Mesodermal cell (in vitro differentiated cells): ENCODE measurements around the gene DTNA.
"Not testable (repeated sequence)": the region's sequence is repeated elsewhere in the genome, so short reads cannot be mapped to it uniquely, and the experiment has no call there.

Experiments
- H3K27ac ChIP-seq: 2 replicates; pipeline ENCODE4 v1.7.0; 2013; ENCODE audit warnings: mild to moderate bottlenecking, low read depth, low read length, moderate library complexity; ENCODE audit not compliant: severe bottlenecking
- H3K36me3 ChIP-seq: 2 replicates; pipeline ENCODE4 v1.7.1; 2013; ENCODE audit warnings: mild to moderate bottlenecking, low read length, moderate library complexity; ENCODE audit not compliant: control insufficient read depth, insufficient read depth
- H3K4me1 ChIP-seq: one replicate; pipeline ENCODE4 v1.7.1; 2013; ENCODE audit warnings: mild to moderate bottlenecking, low read length; ENCODE audit not compliant: insufficient read depth, control insufficient read depth, poor library complexity, severe bottlenecking
- H3K4me3 ChIP-seq: 2 replicates; pipeline ENCODE4 v1.7.0; 2013; ENCODE audit warnings: low read length, control low read depth, mild to moderate bottlenecking; ENCODE audit not compliant: insufficient read depth, poor library complexity, severe bottlenecking; ENCODE audit errors: extremely low read depth
- H3K9me3 ChIP-seq: 2 replicates; pipeline ENCODE4 v1.7.1; 2013; ENCODE audit warnings: mild to moderate bottlenecking, low read length, moderate library complexity; ENCODE audit not compliant: control insufficient read depth
- WGBS, 2 experiments: methylation state at CpG; one replicate each; pipeline ENCODE4 v1.1.5; 2013; ENCODE audit warnings: missing lambda C conversion rate in 2 of 2; ENCODE audit not compliant: insufficient coverage in 2 of 2; 5-methylcytosine and 5-hydroxymethylcytosine counted together

The DTNA gene

GRCh38 chr18:34720220-34720619 lies 10.1 kb downstream of the DTNA start:
- 80 to 100% methylated on average over 1 of the region's 1 CpG for WGBS, 2 experiments
- H3K4me1 ChIP-seq, result no peaks in the 10 kb centered on the region
- H3K27ac ChIP-seq, result no peak overlapping the region
- H3K9me3 ChIP-seq, result peaks cover 4% of the 10 kb centered on the region
- H3K36me3 ChIP-seq, result no peaks in the 10 kb centered on the region
- no peak overlapping the region for H3K4me3 ChIP-seq

GRCh38 chr18:34723143-34723542 lies 13.0 kb downstream of the DTNA start:
- Histone ChIP-seq H3K27ac (no peak overlapping the region), H3K4me1 (no peaks in the 10 kb centered on the region), H3K9me3 (peaks cover 4% of the 10 kb centered on the region), H3K4me3 (no peak overlapping the region), H3K36me3 (no peaks in the 10 kb centered on the region)
- WGBS, 2 experiments, result 100% methylated on average over 1 of the region's 3 CpGs; no CpG with 5 or more reads in 1 of the 2 experiments

- not testable (repeated sequence) for H3K4me3 ChIP-seq, H3K36me3 ChIP-seq, H3K27ac ChIP-seq, H3K4me1 ChIP-seq, H3K9me3 ChIP-seq
- WGBS, 2 experiments, result 100% methylated on average over 2 of the region's 6 CpGs; no CpG with 5 or more reads in 1 of the 2 experiments
These were observed 15.6 kb downstream of the DTNA start for GRCh38 chr18:34725737-34726136.

DNA sequence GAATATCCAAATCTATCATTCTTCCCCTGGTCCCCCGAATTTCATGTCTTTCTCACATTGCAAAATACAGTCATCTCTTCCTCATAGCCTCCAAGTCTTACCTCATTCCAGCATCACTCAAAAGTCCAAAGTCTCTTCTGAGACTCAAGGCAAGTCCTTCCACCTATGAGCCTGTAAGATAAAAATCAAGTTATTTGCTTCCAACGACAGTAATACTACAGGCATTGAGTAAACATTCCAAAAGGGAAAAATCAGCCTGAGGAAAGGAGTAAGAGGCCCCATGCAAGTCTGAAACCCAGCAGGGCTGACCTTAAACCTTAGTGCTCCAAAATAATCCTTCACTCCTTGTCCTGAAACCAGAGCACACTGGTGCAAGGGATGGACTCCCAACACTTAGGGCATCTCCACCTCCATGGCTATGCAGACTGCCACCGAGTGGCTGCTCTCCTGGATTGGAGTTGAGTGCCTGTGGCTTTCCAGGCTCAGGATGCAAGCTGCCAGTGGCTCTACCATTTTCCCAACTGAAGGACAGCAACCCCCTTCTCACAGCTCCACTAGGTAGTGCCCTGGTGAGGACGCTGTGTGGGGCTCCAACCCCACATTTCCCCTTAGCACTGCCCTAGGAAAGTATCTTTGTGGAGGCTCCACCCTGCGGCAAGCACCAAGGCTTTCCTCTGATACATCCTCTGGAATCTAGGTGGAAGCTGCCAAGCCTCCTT lies 16.3 kb downstream of the DTNA start:
- peaks cover 6% of the 10 kb centered on the region for H3K4me1 ChIP-seq
- peaks cover 4% of the 10 kb centered on the region for H3K9me3 ChIP-seq
- H3K27ac ChIP-seq, result no peak overlapping the region
- 91 to 100% methylated on average over 2 to 3 of the region's 5 CpGs for WGBS, 2 experiments
- H3K4me3 ChIP-seq, result no peak overlapping the region
- H3K36me3 ChIP-seq, result no peaks in the 10 kb centered on the region

- no CpG with 5 or more reads among the region's 2 CpGs for WGBS, 2 experiments
- H3K27ac ChIP-seq, result no peak overlapping the region
- H3K4me1 ChIP-seq, result peaks cover 6% of the 10 kb centered on the region
- no peak overlapping the region for H3K4me3 ChIP-seq
- H3K9me3 ChIP-seq, result peaks cover 4% of the 10 kb centered on the region
- H3K36me3 ChIP-seq, result no peaks in the 10 kb centered on the region
These were observed 19.2 kb downstream of the DTNA start for GRCh38 chr18:34729264-34729663.

GRCh38 chr18:34729740-34730355 lies 19.8 kb downstream of the DTNA start:
- Histone ChIP-seq H3K4me3 (no peak overlapping the region), H3K36me3 (no peaks in the 10 kb centered on the region), H3K27ac (no peak overlapping the region), H3K4me1 (peaks cover 6% of the 10 kb centered on the region), H3K9me3 (no peaks in the 10 kb centered on the region)
- WGBS, 2 experiments, result 94 to 100% methylated on average over 2 of the region's 2 CpGs

DNA sequence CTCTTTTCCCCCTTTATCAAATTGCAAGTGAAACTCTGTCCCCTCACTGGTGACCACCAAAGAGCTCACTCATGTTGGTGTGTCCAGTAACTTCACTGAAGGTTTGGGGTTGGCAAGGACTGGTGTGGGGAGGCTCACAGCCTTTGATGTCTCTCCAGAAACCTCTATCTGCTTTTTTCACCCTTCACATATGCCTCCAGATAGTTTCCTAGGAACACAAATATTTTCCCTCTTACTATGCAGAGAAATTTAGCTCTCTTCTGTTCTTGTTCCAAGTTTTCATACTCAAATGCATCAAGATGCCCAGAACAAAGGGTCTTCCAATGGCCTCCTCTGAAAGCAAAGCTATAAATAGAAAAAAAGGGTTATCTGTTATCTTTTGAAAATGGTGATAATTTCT lies 20.7 kb downstream of the DTNA start:
- Histone ChIP-seq H3K27ac (no peak overlapping the region), H3K4me1 (peaks cover 6% of the 10 kb centered on the region), H3K36me3 (no peaks in the 10 kb centered on the region), H3K9me3 (no peaks in the 10 kb centered on the region), H3K4me3 (no peak overlapping the region)

DNA sequence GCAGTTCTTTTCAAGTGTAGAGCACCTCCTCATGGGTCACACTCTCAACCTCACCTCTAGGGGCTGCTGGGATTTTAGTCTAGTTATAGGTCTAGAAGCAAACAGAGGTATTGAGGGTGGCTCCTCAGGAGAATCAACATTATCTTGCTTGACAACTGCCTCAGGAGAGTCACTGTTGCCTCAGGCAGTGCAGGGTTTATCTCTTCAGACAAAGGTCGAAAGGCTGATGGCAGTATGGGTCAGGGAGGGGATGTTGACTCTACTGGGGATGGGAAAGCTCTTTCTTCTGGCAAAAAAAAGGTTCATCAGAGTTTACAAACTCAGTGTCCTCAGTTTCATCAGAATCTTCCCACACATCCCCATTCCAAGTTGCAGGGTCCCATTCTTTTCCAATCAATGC lies 24.0 kb downstream of the DTNA start:
- WGBS, 2 experiments, result no CpG with 5 or more reads among the region's 1 CpG
- Histone ChIP-seq H3K27ac (no peak overlapping the region), H3K4me3 (no peak overlapping the region), H3K9me3 (no peaks in the 10 kb centered on the region), H3K4me1 (peaks cover 6% of the 10 kb centered on the region), H3K36me3 (no peaks in the 10 kb centered on the region)

GRCh38 chr18:34734526-34734925 lies 24.4 kb downstream of the DTNA start:
- H3K36me3 ChIP-seq, H3K9me3 ChIP-seq, H3K4me1 ChIP-seq, H3K4me3 ChIP-seq, H3K27ac ChIP-seq: not testable (repeated sequence)

- H3K27ac ChIP-seq, result no peak overlapping the region
- H3K9me3 ChIP-seq, result no peaks in the 10 kb centered on the region
- H3K36me3 ChIP-seq, result no peaks in the 10 kb centered on the region
- H3K4me1 ChIP-seq, result no peaks in the 10 kb centered on the region
- H3K4me3 ChIP-seq, result no peak overlapping the region
- 92 to 100% methylated on average over 1 to 4 of the region's 9 CpGs for WGBS, 2 experiments
These were observed 28.2 kb downstream of the DTNA start for GRCh38 chr18:34738175-34738894.

DNA sequence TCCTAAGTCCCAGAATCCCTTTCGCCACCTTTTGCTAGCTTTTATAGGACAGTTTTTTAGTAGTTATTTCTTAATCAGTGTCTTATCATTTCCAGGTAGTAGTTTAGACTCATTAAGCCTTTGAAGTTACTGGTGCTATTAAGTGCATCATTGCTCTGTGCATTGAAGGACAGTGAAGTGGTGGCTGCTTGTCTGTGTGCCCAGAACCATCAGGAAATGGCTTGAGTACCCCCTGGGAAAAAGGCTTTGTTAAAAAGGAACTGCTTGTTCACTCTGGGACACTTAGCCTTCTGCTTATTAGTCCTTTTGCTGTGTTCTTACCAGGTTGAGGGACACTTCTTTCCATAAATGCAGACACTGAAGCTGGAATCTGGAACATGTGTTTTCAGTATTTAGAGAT lies 30.0 kb downstream of the DTNA start:
- Histone ChIP-seq H3K4me1 (no peaks in the 10 kb centered on the region), H3K36me3 (no peaks in the 10 kb centered on the region), H3K4me3 (no peak overlapping the region), H3K9me3 (no peaks in the 10 kb centered on the region), H3K27ac (no peak overlapping the region)
- no CpG with 5 or more reads among the region's 1 CpG for WGBS, 2 experiments
